Measurements from ENCODE around the gene COMMD2.

The COMMD2 gene

GRCh38 chr3:149723781-149724180 lies 28.5 kb downstream of the COMMD2 start:
- FAIRE-seq (no peak), DNase-seq (ENCODE audit: insufficient read length) (no peak)
- TF ChIP-seq POLR2AphosphoS5 (IDR thresholded peaks at IDR 0.05; ENCODE audit: low read depth, low read length) = no peak
- no peak for TF ChIP-seq POLR2A (IDR thresholded peaks at IDR 0.05; ENCODE audit: low read depth, low read length)
- no peak for TF ChIP-seq TAF1 (IDR thresholded peaks at IDR 0.05; ENCODE audit: borderline replicate concordance, low read depth, low read length)

DNA sequence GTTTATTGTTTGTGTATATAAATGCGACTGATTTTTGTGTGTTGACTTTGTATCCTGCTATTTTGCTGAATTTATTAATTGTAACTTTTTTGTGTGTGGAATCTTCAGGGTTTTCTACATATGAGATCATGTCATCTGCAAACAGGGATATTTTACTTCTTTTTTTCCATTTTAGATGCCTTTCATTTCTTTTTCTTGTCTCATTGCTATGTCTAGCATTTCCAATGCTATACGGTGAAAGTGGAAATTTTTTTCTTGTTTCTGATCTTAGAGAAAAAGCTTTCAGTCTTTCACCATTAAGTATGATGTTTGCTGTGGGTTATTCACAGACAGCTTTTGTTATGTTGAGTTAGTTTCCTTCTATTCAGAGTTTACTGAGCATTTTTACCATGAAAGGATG lies 31.4 kb downstream of the COMMD2 start:
- no peak for FAIRE-seq
- no peak for TF ChIP-seq POLR2AphosphoS5 (IDR thresholded peaks at IDR 0.05; ENCODE audit: low read depth, low read length)
- no peak for TF ChIP-seq POLR2A (IDR thresholded peaks at IDR 0.05; ENCODE audit: low read depth, low read length)
- TF ChIP-seq TAF1 (IDR thresholded peaks at IDR 0.05; ENCODE audit: borderline replicate concordance, low read depth, low read length) = no peak
- no peak for DNase-seq (ENCODE audit: insufficient read length)

DNA sequence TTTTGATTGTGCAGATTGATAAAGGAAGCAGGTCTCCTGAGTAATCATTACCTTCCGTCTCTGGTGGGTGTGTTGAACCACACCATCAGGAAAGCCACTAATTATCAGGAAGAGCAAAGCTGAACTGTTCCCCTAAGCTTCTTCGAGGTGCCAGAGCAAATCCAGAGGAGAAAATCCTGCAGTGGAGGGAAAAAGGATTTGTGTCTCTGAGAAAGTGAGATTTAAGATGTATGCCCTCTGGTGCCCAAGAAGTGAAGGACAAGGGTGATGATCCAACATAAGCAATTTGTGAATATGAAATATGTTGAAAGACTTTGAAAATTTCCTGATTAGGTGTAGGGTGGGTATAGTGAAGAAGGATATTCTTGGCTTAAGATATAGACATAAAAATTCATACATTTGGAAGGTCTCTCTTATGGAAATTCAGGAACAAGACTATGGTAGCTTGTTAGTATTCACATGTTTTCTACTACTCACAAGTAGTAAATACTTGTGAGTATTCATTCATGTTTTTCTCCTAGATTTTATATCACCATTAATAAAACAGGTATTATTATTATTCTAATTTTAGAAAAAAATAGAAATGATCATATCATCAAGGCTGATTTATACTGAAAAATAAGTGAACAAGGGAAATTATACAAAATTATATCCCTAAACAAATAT lies 34.8 kb downstream of the COMMD2 start:
- DNase-seq (ENCODE audit: insufficient read length) (no peak), FAIRE-seq (peak; percentile 87)

DNA sequence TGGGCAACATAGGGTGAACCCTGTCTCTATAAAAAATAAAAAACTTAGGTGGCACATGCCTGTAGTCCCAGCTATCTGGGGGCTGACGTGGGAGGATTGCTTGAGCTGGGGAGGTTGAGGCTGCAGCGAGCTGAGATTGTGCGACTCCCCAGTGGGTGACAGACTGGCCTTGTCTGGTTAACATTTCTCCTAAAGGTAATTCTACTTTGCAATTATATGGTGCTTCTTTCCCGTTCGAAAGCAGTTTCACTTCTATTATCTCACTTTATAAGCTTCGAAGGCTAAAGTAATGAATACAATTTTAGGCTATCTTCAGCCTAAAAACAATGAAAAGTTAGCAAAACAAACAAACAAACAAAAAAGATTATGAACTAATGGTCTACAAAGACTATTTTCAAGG lies 35.3 kb downstream of the COMMD2 start:
- no peak for FAIRE-seq
- DNase-seq (ENCODE audit: insufficient read length) = no peak
- TF ChIP-seq POLR2AphosphoS5 (IDR thresholded peaks at IDR 0.05; ENCODE audit: low read depth, low read length) (no peak), TAF1 (IDR thresholded peaks at IDR 0.05; ENCODE audit: borderline replicate concordance, low read depth, low read length) (no peak), POLR2A (IDR thresholded peaks at IDR 0.05; ENCODE audit: low read depth, low read length) (no peak)

More for the DNA sequence above, 34.8 kb downstream of the COMMD2 start:
- no peak for TF ChIP-seq POLR2A (IDR thresholded peaks at IDR 0.05; ENCODE audit: low read depth, low read length)

DNA sequence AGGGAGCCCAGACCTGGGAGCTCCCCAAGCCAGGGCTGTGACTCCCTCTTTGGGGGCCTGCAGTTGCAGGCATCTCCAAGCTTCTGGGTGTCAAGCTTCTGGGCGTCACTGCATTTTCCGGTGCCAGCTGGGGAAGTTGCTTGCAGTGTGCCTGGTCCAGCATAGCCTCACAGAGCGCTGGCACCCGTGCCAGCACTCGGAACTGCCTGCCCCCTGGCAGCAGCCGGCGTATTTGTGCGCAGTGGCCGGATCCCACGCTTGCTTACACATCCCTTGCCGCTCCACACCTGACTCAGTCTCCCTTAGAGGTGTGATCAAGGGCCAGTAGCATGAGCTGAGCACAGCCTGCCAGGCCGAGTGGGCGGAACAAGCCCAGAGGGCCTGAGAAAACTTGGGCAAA lies 37.0 kb downstream of the COMMD2 start:
- DNase-seq (ENCODE audit: insufficient read length) = no peak
- FAIRE-seq = no peak
- no peak for TF ChIP-seq POLR2A (IDR thresholded peaks at IDR 0.05; ENCODE audit: low read depth, low read length)
- no peak for TF ChIP-seq POLR2AphosphoS5 (IDR thresholded peaks at IDR 0.05; ENCODE audit: low read depth, low read length)
- no peak for TF ChIP-seq TAF1 (IDR thresholded peaks at IDR 0.05; ENCODE audit: borderline replicate concordance, low read depth, low read length)

GRCh38 chr3:149713730-149714654 lies 38.3 kb downstream of the COMMD2 start:
- FAIRE-seq = no peak
- no peak for DNase-seq (ENCODE audit: insufficient read length)
- TF ChIP-seq POLR2AphosphoS5 (IDR thresholded peaks at IDR 0.05; ENCODE audit: low read depth, low read length) (no peak), TAF1 (IDR thresholded peaks at IDR 0.05; ENCODE audit: borderline replicate concordance, low read depth, low read length) (no peak), POLR2A (IDR thresholded peaks at IDR 0.05; ENCODE audit: low read depth, low read length) (no peak)

- no peak for FAIRE-seq
- TF ChIP-seq POLR2AphosphoS5 (IDR thresholded peaks at IDR 0.05; ENCODE audit: low read depth, low read length) (no peak), POLR2A (IDR thresholded peaks at IDR 0.05; ENCODE audit: low read depth, low read length) (no peak), TAF1 (IDR thresholded peaks at IDR 0.05; ENCODE audit: borderline replicate concordance, low read depth, low read length) (no peak)
- no peak for DNase-seq (ENCODE audit: insufficient read length)
Observed at GRCh38 chr3:149706905-149707304, 45.4 kb downstream of the COMMD2 start.

DNA sequence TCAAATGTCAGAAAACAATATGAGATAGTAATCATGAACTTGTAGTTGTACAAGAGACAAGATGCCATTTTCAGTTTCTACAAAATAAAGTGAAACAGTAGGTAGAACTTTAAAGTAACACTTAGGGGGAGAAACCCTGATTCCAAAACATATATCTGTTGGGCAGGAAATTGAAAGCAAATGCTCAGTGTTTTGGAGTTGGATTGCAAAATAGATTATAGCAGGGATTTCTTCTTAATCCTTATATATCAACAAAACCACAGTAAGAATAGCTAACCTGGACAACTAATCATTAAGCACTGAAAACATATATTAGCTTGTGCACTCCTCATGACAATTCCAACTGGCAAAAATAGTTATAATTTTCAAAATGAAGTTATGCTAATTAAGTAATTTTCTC lies 46.9 kb downstream of the COMMD2 start:
- peak; percentile 27 for FAIRE-seq
- TF ChIP-seq POLR2A (IDR thresholded peaks at IDR 0.05; ENCODE audit: low read depth, low read length) (no peak), POLR2AphosphoS5 (IDR thresholded peaks at IDR 0.05; ENCODE audit: low read depth, low read length) (no peak), TAF1 (IDR thresholded peaks at IDR 0.05; ENCODE audit: borderline replicate concordance, low read depth, low read length) (no peak)

GRCh38 chr3:149703466-149703865 lies 48.8 kb downstream of the COMMD2 start:
- DNase-seq (ENCODE audit: insufficient read length) = no peak
- no peak for TF ChIP-seq TAF1 (IDR thresholded peaks at IDR 0.05; ENCODE audit: borderline replicate concordance, low read depth, low read length)
- TF ChIP-seq POLR2A (IDR thresholded peaks at IDR 0.05; ENCODE audit: low read depth, low read length) = no peak
- TF ChIP-seq POLR2AphosphoS5 (IDR thresholded peaks at IDR 0.05; ENCODE audit: low read depth, low read length) = no peak
- FAIRE-seq = no peak

More for the DNA sequence above, 46.9 kb downstream of the COMMD2 start:
- DNase-seq (ENCODE audit: insufficient read length) = no peak

GRCh38 chr3:149702691-149703441 lies 49.4 kb downstream of the COMMD2 start:
- FAIRE-seq (no peak), DNase-seq (ENCODE audit: insufficient read length) (no peak)
- no peak for TF ChIP-seq POLR2AphosphoS5 (IDR thresholded peaks at IDR 0.05; ENCODE audit: low read depth, low read length)
- TF ChIP-seq POLR2A (IDR thresholded peaks at IDR 0.05; ENCODE audit: low read depth, low read length) = no peak
- TF ChIP-seq TAF1 (IDR thresholded peaks at IDR 0.05; ENCODE audit: borderline replicate concordance, low read depth, low read length) = no peak

DNA sequence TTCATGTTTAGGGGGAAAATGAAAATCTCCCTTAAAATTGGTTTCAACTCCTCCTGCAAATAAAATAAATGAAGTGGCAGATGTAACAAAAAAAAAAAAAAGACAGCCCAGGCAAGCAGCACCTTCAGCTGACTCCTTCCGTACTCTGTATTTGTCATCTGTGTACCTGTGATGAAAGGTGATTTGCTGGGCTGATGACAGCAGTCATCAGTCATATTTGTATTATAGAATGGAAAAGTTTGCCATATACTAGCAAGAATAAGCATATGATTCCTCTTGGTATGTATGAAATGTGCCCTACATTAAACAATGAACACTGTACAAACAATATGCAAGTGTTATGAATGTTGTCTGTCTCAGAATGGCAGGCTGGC lies 50.3 kb downstream of the COMMD2 start:
- FAIRE-seq (no peak), DNase-seq (ENCODE audit: insufficient read length) (no peak)
- no peak for TF ChIP-seq POLR2AphosphoS5 (IDR thresholded peaks at IDR 0.05; ENCODE audit: low read depth, low read length)
- no peak for TF ChIP-seq POLR2A (IDR thresholded peaks at IDR 0.05; ENCODE audit: low read depth, low read length)
- no peak for TF ChIP-seq TAF1 (IDR thresholded peaks at IDR 0.05; ENCODE audit: borderline replicate concordance, low read depth, low read length)
